Pancreas (tissue), 10 donors: ENCODE measurements around the gene KCNK6. TPM values are rescaled to one million over a fixed set of nuclear protein-coding genes. Genes with fewer than 3 reads are reported as not detected.
"Not testable (repeated sequence)": the region's sequence is repeated elsewhere in the genome, so short reads cannot be mapped to it uniquely, and the experiment has no call there.

Experiments
- ATAC-seq, 4 donors: fragments of 200-7000 bp; cut with Tn5 transposase; one replicate each; pipeline versions ENCODE4 v1.8.0 to v1.9.1; 2020; ENCODE audit warnings: mild to moderate bottlenecking in 4 of 4, moderate library complexity in 4 of 4
- DNase-seq, 6 donors: peaks; one replicate each; pipeline ENCODE4 v3.0.0-alpha.2; 2020
- FAIRE-seq: peaks from 2 replicates; lab custom pipeline; 2012; peaks lifted over from hg19 to GRCh38; lab: Jason Lieb, UNC
- H3K27ac ChIP-seq, 4 donors: fragments of 200-600 bp; sonication (generic); 1 replicate in 3 of 4; 2 replicates in 1 of 4; pipeline versions ENCODE4 v1.5.0 to v1.8.0; 2020
- H3K27me3 ChIP-seq, 4 donors: fragments of 200-600 bp; one replicate each; pipeline ENCODE4 v1.8.0; 2021
- H3K36me3 ChIP-seq, 3 donors: fragments of 200-600 bp; sonication (generic) in 1 of 3; one replicate each; pipeline versions ENCODE4 v1.5.0 to v1.8.0; 2020 to 2021
- H3K4me1 ChIP-seq, 3 donors: fragments of 200-600 bp; one replicate each; pipeline ENCODE4 v1.8.0; 2021
- H3K4me3 ChIP-seq, 4 donors: fragments of 200-600 bp; sonication (generic) in 2 of 4; one replicate each; pipeline versions ENCODE4 v1.5.0 to v1.8.0; 2020 to 2021
- H3K9me3 ChIP-seq, 4 donors: fragments of 200-600 bp; one replicate each; pipeline ENCODE4 v1.8.0; 2021
- WGBS, 2 donors: extraction: QIAGEN DNeasy Blood & Tissue Kit; methylation state at CpG; one replicate each; pipeline ENCODE4 v1.1.7; 2013; 5-methylcytosine and 5-hydroxymethylcytosine counted together
- intact Hi-C, 3 donors: fragments of 100-400 bp; cut with DNase I; formaldehyde crosslinking; loops; one replicate each; pipeline versions ENCODE4 v1.11.1 to v1.14.2; 2022
- polyA plus RNA-seq, 2 donors: library from polyadenylated mRNA; stranded (reverse); fragments of 200-250 nt; gene quantifications; one replicate each; pipeline ENCODE4 v1.2.3, GENCODE V29; 2013
- total RNA-seq, 6 donors: library from RNA; stranded (reverse); fragmentation: NEBNext Ultra II Directional in 4 of 6; extraction: Animal tissue kit (Norgen Biotek cat#: 25700) in 4 of 6; gene quantifications; one replicate each; pipeline versions ENCODE4 v1.2.1 to v1.2.4, GENCODE V29; 2021 to 2023
- TF ChIP-seq, protein P1 (sequence below), 4 donors: fragments of 200-600 bp; sonication (generic) in 3 of 4; IDR thresholded peaks; one replicate each; pipeline versions ENCODE4 v1.5.0 to v1.8.0; 2021; ENCODE audit warnings: antibody characterized with exemption in 4 of 4
- donor health status: healthy with polysubstance abuse.
- donor health status: DM: no; HTN: no; CAD: no; lungs with moderate emphysema.
- donor health status: DM: no; HTN: no; CAD: no.
- donor health status: control.
- donor health status: control.
- donor health status: Bipolar disorder and iron deficiency.
- donor health status: DM: yes; HTN: yes; CAD: no.
- donor health status: DM: no; HTN: no; CAD: no.
- donor health status: DM: no; HTN: no; CAD: no.
- donor health status: DM: yes; HTN: yes; CAD: no.

KCNK6 gene
- total and polyA plus RNA-seq, 8 donors = 3.9 to 9.5 (median 6.5) TPM

DNA sequence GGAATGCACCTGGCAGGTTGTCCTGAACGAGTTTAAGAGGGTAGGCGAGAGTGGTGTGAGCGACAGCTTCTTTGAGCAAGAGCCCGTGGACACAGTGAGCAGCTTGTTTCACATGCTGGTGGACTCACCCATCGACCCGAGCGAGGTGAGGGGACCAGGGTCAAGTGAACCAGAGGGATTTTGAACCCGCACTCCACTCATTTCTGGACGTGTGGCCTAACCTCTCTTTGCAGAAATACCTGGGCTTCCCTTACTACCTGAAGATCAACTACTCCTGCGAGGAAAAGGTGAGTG is 17.7 kb downstream of the KCNK6 start:
- 41 to 48% methylated on average over 10 of the region's 10 CpGs for WGBS, 2 donors
- peak overlapping the region in 3 of 4 donors; percentile 56 to 69 (median 59) for H3K4me3 ChIP-seq
- no peaks in the 10 kb centered on the region for H3K4me1 ChIP-seq
- FAIRE-seq = no peak
- TF ChIP-seq, protein P1, sequence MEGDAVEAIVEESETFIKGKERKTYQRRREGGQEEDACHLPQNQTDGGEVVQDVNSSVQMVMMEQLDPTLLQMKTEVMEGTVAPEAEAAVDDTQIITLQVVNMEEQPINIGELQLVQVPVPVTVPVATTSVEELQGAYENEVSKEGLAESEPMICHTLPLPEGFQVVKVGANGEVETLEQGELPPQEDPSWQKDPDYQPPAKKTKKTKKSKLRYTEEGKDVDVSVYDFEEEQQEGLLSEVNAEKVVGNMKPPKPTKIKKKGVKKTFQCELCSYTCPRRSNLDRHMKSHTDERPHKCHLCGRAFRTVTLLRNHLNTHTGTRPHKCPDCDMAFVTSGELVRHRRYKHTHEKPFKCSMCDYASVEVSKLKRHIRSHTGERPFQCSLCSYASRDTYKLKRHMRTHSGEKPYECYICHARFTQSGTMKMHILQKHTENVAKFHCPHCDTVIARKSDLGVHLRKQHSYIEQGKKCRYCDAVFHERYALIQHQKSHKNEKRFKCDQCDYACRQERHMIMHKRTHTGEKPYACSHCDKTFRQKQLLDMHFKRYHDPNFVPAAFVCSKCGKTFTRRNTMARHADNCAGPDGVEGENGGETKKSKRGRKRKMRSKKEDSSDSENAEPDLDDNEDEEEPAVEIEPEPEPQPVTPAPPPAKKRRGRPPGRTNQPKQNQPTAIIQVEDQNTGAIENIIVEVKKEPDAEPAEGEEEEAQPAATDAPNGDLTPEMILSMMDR (IDR thresholded peaks at IDR 0.05) = no peak
- ATAC-seq = no peak
- H3K36me3 ChIP-seq = no peaks in the 10 kb centered on the region
- no peak for DNase-seq
- H3K9me3 ChIP-seq = no peaks in the 10 kb centered on the region
- no peaks in the 10 kb centered on the region for H3K27me3 ChIP-seq
- intact Hi-C loops = no loop called here
- peak overlapping the region in 3 of 4 donors; percentile 22 to 91 (median 68) for H3K27ac ChIP-seq

DNA sequence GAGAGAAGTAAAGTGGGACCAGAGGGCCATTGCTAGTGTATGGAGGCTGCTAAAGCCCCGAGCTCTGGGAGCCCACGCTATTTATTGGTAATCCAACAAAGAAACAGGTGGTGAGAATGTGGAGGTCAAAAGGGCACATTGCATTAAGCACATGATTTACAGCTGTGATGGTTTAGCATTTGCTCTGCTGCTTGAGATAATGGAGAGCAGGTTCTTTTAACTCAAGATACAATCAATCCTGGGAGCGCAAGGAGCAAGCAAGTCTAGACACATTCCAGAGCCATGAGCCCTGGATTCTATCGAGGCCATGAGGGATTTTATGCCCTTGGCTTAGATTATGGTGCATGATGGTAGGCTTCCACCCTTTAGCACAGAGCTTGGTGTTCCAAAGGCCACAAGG is 19.4 kb downstream of the KCNK6 start:
- H3K9me3 ChIP-seq, H3K36me3 ChIP-seq, H3K27ac ChIP-seq, H3K4me3 ChIP-seq, DNase-seq, H3K27me3 ChIP-seq, ATAC-seq, intact Hi-C loops, H3K4me1 ChIP-seq, FAIRE-seq: not testable (repeated sequence)
- WGBS, 2 donors = 54 to 60% methylated on average over 4 of the region's 4 CpGs

DNA sequence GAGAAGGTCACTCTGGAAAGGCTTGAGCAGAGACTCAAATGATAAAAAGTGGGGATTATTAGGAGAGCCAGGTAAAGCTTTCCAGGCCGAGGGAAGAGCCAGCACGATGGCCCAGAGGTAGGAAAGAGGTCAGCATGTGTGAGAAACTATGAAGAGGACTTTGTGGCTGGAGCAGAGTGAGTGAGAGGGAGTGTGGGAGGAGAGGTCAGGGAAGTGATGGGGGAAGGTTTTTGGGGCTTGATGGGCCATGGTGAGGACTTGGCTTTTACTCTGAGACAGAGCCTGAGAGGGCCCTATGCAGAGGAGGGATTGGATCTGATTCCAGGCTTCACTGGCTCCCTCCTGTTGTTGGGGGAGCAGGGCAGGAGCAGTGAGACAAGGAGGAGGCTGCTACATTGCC is 21.3 kb downstream of the KCNK6 start:
- no peak for DNase-seq
- TF ChIP-seq, protein P1 (IDR thresholded peaks at IDR 0.05) = no peak
- Histone ChIP-seq H3K27me3 (no peaks in the 10 kb centered on the region), H3K4me1 (no peaks in the 10 kb centered on the region), H3K27ac (no peak overlapping the region), H3K9me3 (no peaks in the 10 kb centered on the region), H3K4me3 (no peak overlapping the region), H3K36me3 (no peaks in the 10 kb centered on the region)
- WGBS, 2 donors = 87 to 94% methylated on average over 2 of the region's 2 CpGs
- no peak for FAIRE-seq
- intact Hi-C loops = no loop called here
- ATAC-seq = no peak

DNA sequence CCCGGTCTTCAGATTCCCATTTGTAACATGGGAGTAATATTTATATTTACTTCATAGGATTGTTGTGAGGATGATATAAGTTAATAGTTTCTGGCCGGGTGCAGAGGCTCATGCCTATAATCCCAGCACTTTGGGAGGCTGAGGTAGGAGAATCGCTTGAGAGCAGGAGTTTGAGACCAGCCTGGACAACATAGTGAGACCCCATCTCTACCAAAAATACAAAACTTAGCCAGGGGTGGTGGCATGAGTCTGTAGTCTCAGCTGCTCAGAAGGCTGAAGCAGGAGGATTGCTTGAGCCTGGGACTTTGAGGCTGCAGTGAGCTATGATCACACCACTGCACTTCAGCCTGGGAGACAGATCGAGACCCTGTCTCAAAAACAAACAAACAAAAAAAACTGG is 27.2 kb downstream of the KCNK6 start:
- Histone ChIP-seq H3K4me1 (no peaks in the 10 kb centered on the region), H3K27ac (no peak overlapping the region), H3K27me3 (no peaks in the 10 kb centered on the region), H3K9me3 (no peaks in the 10 kb centered on the region), H3K4me3 (no peak overlapping the region), H3K36me3 (no peaks in the 10 kb centered on the region)
- DNase-seq = no peak
- intact Hi-C loops = no loop called here
- TF ChIP-seq, protein P1 (IDR thresholded peaks at IDR 0.05) = no peak
- WGBS, 2 donors = 72 to 78% methylated on average over 4 of the region's 4 CpGs
- ATAC-seq = no peak
- no peak for FAIRE-seq

DNA sequence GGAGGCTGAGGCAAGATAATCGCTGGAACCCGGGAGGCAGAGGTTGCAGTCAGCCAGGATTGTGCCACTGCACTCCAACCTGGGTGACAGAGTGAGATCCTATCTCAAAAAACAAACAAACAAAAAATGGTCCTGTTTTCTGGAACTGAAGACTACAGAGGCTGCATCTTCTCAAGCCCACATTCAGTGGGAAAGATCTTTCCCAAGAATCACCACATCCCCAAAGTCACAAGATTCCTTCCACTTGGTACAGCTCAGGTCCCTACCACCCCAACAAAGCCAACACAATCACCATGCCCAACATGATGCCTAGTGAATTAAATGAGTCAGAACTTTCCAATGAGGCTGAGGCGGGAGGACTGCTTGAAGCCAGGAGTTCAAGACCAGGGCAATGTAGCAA is 31.2 kb downstream of the KCNK6 start:
- intact Hi-C loops = no loop called here
- Histone ChIP-seq H3K9me3 (no peaks in the 10 kb centered on the region), H3K4me1 (no peaks in the 10 kb centered on the region), H3K36me3 (no peaks in the 10 kb centered on the region), H3K27ac (no peak overlapping the region), H3K27me3 (no peaks in the 10 kb centered on the region), H3K4me3 (no peak overlapping the region)
- ATAC-seq (no peak), FAIRE-seq (no peak), DNase-seq (no peak)
- TF ChIP-seq, protein P1 (IDR thresholded peaks at IDR 0.05) = no peak
- 65 to 78% methylated on average over 3 of the region's 3 CpGs for WGBS, 2 donors
